IMR-90 (cell line): ENCODE results near the gene FBXO22. TPM values are rescaled to one million over a fixed set of nuclear protein-coding genes. Genes with fewer than 3 reads are reported as not detected.
"Not testable (repeated sequence)": the region's sequence is repeated elsewhere in the genome, so short reads cannot be mapped to it uniquely, and the experiment has no call there.

Experiments used
- ATAC-seq: fragments of 200-7000 bp; cut with Tn5 transposase; 2 replicates; pipeline ENCODE4 v1.9.1; 2020; ENCODE audit warnings: low read depth, mild to moderate bottlenecking, moderate library complexity
- BruUV-seq: library from RNA; stranded (reverse); fragments of 400-500 nt; replicated peaks from 2 replicates; lab custom pipeline; 2021; lab: Mats Ljungman, UMichigan
- CTCF ChIA-PET: fragments of 300-600 bp; formaldehyde crosslinking; extraction: SDS; loops from one replicate; lab custom pipeline; 2021; ENCODE audit warnings: antibody characterized with exemption; lab: Yijun Ruan, JAX
- POLR2A ChIA-PET: fragments of 300-600 bp; sonication (Branson Sonifier 250); formaldehyde crosslinking; loops from one replicate; lab custom pipeline; 2022; ENCODE audit warnings: antibody characterized with exemption; ENCODE audit not compliant: unreplicated experiment; lab: Charles Lee
- DNase-seq: peaks from one replicate; pipeline ENCODE4 v3.0.0; 2013
- H2AFZ ChIP-seq: replicated peaks from 2 replicates; pipeline ENCODE3; 2013; ENCODE audit warnings: low read length, mild to moderate bottlenecking; ENCODE audit not compliant: poor library complexity
- H2AK5ac ChIP-seq: 2 replicates; pipeline ENCODE4 v1.6.1; 2013; ENCODE audit warnings: low read depth, low read length, inconsistent platforms
- H2AK9ac ChIP-seq: replicated peaks from 2 replicates; pipeline ENCODE3; 2013; ENCODE audit warnings: mild to moderate bottlenecking, low read depth, low read length, moderate library complexity; ENCODE audit not compliant: poor library complexity
- H2BK120ac ChIP-seq: 2 replicates; pipeline ENCODE4 v1.6.1; 2013; ENCODE audit warnings: low read depth, low read length, inconsistent platforms
- H2BK15ac ChIP-seq: 3 replicates; pipeline ENCODE4 v1.6.1; 2013; ENCODE audit warnings: low read depth, low read length, inconsistent platforms
- H2BK20ac ChIP-seq: 2 replicates; pipeline ENCODE4 v1.6.1; 2013; ENCODE audit warnings: low read depth, mild to moderate bottlenecking, inconsistent platforms, low read length, moderate library complexity
- H2BK5ac ChIP-seq: 2 replicates; pipeline ENCODE4 v1.6.1; 2013; ENCODE audit warnings: mild to moderate bottlenecking, low read depth, low read length, inconsistent platforms; ENCODE audit not compliant: poor library complexity, severe bottlenecking
- H3K14ac ChIP-seq: replicated peaks from 2 replicates; pipeline ENCODE4 v1.6.1; 2013; ENCODE audit warnings: low read depth, low read length, inconsistent platforms
- H3K18ac ChIP-seq: 2 replicates; pipeline ENCODE4 v1.6.1; 2013; ENCODE audit warnings: low read depth, low read length, control low read depth
- H3K23ac ChIP-seq: 2 replicates; pipeline ENCODE4 v1.6.1; 2013; ENCODE audit warnings: low read depth, low read length, inconsistent platforms
- H3K27ac ChIP-seq: 2 replicates; pipeline ENCODE4 v1.5.1; 2013; ENCODE audit warnings: mild to moderate bottlenecking, control low read depth, low read length; ENCODE audit not compliant: insufficient read depth
- H3K27me3 ChIP-seq: 2 replicates; pipeline ENCODE4 v1.6.1; 2013; ENCODE audit warnings: low read length; ENCODE audit not compliant: control insufficient read depth, insufficient read depth
- H3K36me3 ChIP-seq: 2 replicates; pipeline ENCODE4 v1.6.1; 2013; ENCODE audit warnings: low read length, mixed read lengths; ENCODE audit not compliant: control insufficient read depth, insufficient read depth
- H3K4ac ChIP-seq: 2 replicates; pipeline ENCODE4 v1.6.1; 2013; ENCODE audit warnings: low read depth, low read length, inconsistent platforms
- H3K4me1 ChIP-seq: 2 replicates; pipeline ENCODE4 v1.6.1; 2013; ENCODE audit warnings: low read length, mixed read lengths; ENCODE audit not compliant: control insufficient read depth, insufficient read depth
- H3K4me2 ChIP-seq: 2 replicates; pipeline ENCODE4 v1.6.1; 2013; ENCODE audit warnings: low read depth, mild to moderate bottlenecking, control low read depth, low read length, moderate library complexity
- H3K4me3 ChIP-seq: 2 replicates; pipeline ENCODE4 v1.5.1; 2013; ENCODE audit warnings: low read depth, mild to moderate bottlenecking, control low read depth, low read length, moderate library complexity; ENCODE audit not compliant: insufficient read depth
- H3K56ac ChIP-seq: 2 replicates; pipeline ENCODE4 v1.6.1; 2013; ENCODE audit warnings: low read length, inconsistent platforms; ENCODE audit not compliant: insufficient read depth; ENCODE audit errors: extremely low read depth
- H3K79me1 ChIP-seq, 2 experiments: 2 replicates each; pipeline ENCODE4 v1.6.1; 2013; ENCODE audit warnings: low read length in 2 of 2, inconsistent platforms in 1 of 2, low read depth in 1 of 2
- H3K9ac ChIP-seq: 2 replicates; pipeline ENCODE4 v1.6.1; 2013; ENCODE audit warnings: low read depth, low read length, control low read depth
- H3K9me1 ChIP-seq: 2 replicates; pipeline ENCODE4 v1.6.1; 2013; ENCODE audit warnings: low read length, inconsistent platforms; ENCODE audit not compliant: insufficient read depth
- H3K9me3 ChIP-seq: 2 replicates; pipeline ENCODE4 v1.6.1; 2013; ENCODE audit warnings: low read length; ENCODE audit not compliant: control insufficient read depth, insufficient read depth
- H4K20me1 ChIP-seq: 2 replicates; pipeline ENCODE4 v1.6.1; 2013; ENCODE audit warnings: low read length, inconsistent platforms; ENCODE audit not compliant: insufficient read depth
- H4K5ac ChIP-seq: 2 replicates; pipeline ENCODE4 v1.6.1; 2013; ENCODE audit warnings: mild to moderate bottlenecking, low read depth, low read length, control low read depth
- H4K8ac ChIP-seq, 2 experiments: 2 replicates each; pipeline ENCODE4 v1.6.1; 2013; ENCODE audit warnings: low read depth in 2 of 2, low read length in 2 of 2, control low read depth in 1 of 2, inconsistent platforms in 1 of 2
- H4K91ac ChIP-seq: 2 replicates; pipeline ENCODE4 v1.6.1; 2013; ENCODE audit warnings: low read depth, low read length, inconsistent platforms; ENCODE audit not compliant: insufficient read depth
- CEBPB ChIP-seq: IDR thresholded peaks from 2 replicates; pipeline ENCODE4 v1.6.1; 2012; ENCODE audit warnings: low read depth, low read length, improper control_type of control experiment
- MAZ ChIP-seq: IDR thresholded peaks from 2 replicates; pipeline ENCODE4 v1.6.1; 2012; ENCODE audit warnings: low read depth, mild to moderate bottlenecking, low read length, improper control_type of control experiment, moderate library complexity, borderline replicate concordance
- WGBS, 2 experiments: methylation state at CpG; one replicate each; pipeline versions ENCODE4 v1.1.5 to v1.1.7; 2013; ENCODE audit warnings: missing lambda C conversion rate in 2 of 2; ENCODE audit not compliant: insufficient read length in 1 of 2; ENCODE audit errors: extremely low coverage in 2 of 2; 5-methylcytosine and 5-hydroxymethylcytosine counted together
- dilution Hi-C: fragments of 300-500 bp; cut with HindIII; formaldehyde crosslinking; loops from one replicate; pipeline ENCODE4 v1.14.3; 2018; ENCODE audit warnings: low sequenced_read_pairs; ENCODE audit not compliant: unreplicated experiment
- in situ Hi-C: fragments of 300-500 bp; cut with MboI; formaldehyde crosslinking; loops from 3 replicates; pipeline ENCODE4 v1.14.3; 2019; ENCODE audit warnings: low sequenced_read_pairs, inconsistent platforms, mixed read lengths
- intact Hi-C: fragments of 100-400 bp; cut with micrococcal nuclease; formaldehyde crosslinking; loops from 2 replicates; pipeline ENCODE4 v1.10.0; 2022
- polyA plus RNA-seq, 3 experiments: library from polyadenylated mRNA; depleted of rRNA; stranded (reverse); fragments of >200 nt; gene quantifications; 2 replicates each; pipeline ENCODE4 v1.2.3, GENCODE V29; 2012; ENCODE audit warnings: low replicate concordance in 1 of 3
- total RNA-seq: library from RNA; depleted of rRNA; stranded (reverse); fragments of >200 nt; gene quantifications from 2 replicates; pipeline ENCODE4 v1.2.3, GENCODE V29; 2012

Gene FBXO22
- total and polyA plus RNA-seq, 2 of the 4 experiments (the other 2 are of a cell fraction): 22.4 to 45.2 TPM

DNA sequence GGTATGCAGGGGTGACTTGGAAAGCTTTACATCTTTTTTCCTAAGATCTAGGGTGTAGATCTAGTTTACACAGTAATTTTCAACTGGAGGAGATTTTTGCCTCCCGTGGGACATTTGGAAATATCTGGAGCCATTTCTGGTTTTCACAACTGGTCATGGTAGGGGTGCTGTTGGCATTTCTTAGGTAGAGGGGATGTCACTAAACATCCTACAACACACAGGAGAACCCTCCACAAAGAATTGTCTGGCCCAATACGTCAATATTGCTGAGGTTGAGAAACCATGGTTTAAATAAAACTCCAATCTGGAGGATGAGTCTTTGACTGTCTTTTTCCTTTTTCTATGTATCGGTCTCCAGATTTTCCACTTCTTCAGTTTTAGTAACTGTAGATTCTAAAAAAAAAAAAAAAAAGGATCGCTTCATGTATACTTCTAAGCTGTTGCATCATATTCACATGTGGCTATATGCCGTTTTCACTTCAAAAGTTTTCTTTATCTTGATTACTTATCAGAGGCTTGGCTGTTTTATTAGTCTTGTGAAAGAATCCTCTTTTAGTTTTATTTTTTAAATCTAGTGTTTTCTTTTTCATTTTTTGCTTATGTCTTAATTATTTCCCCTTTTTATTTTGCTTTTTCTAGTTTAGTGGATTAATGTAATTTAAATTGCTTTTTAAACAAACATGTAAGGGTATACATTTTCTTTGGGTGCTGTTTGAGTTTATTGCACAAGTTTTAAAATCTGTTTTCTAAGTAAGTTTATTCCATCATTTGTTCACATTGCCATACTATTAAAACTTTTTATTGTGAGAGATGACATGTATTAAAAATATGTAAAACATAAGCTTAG, 39.2 kb upstream of the FBXO22 start:
- WGBS, 2 experiments: no CpG with 5 or more reads among the region's 5 CpGs
- H3K9ac ChIP-seq: no peak overlapping the region
- H2AFZ ChIP-seq: no peak overlapping the region
- peaks cover 4% of the 10 kb centered on the region; the same call in 1 of the 2 replicates for H3K9me1 ChIP-seq
- no peaks in the 10 kb centered on the region for H3K27me3 ChIP-seq
- H3K14ac ChIP-seq: peak overlapping the region; percentile 78; the same call in 1 of the 2 replicates
- intact Hi-C loops (no loop called here), dilution Hi-C loops (no loop called here), in situ Hi-C loops (no loop called here)
- no peak overlapping the region; the same call in 1 of the 2 replicates for H3K27ac ChIP-seq
- peak overlapping the region; percentile 39; the same call in 1 of the 2 replicates for H3K23ac ChIP-seq
- no peak overlapping the region for H3K4me3 ChIP-seq
- no peaks in the 10 kb centered on the region for H3K9me3 ChIP-seq
- H2BK120ac ChIP-seq: no peak overlapping the region
- H3K18ac ChIP-seq: no peak overlapping the region; the same call in 1 of the 2 replicates
- H3K79me1 ChIP-seq: peaks cover 32 to 67% of the 10 kb centered on the region in 2 experiments
- CTCF ChIA-PET: interaction anchor here (0.6 to 1.0 kb wide), 2 partner anchors 12 to 38 kb away, joined by 4 read pairs; no protein-coding TSS in a partner anchor
- peak overlapping the region in 1 of 2 experiments; percentile 37; a peak in 2 of 4 replicates for H4K8ac ChIP-seq
- no peak overlapping the region for H3K56ac ChIP-seq
- no peak overlapping the region for H2BK5ac ChIP-seq
- peaks cover 9% of the 10 kb centered on the region for H3K4me1 ChIP-seq
- TF ChIP-seq MAZ: no peak
- TF ChIP-seq CEBPB: peak; percentile 81
- peak; percentile 17 for DNase-seq
- no peak overlapping the region for H2AK5ac ChIP-seq
- no TSS peak for BruUV-seq
- H3K4me2 ChIP-seq: peak overlapping the region; percentile 44
- peak overlapping the region; percentile 54 for H4K5ac ChIP-seq
- ATAC-seq: no peak
- POLR2A ChIA-PET: no interaction called here
- no peak overlapping the region for H3K4ac ChIP-seq
- H2BK15ac ChIP-seq: no peak overlapping the region
- H2AK9ac ChIP-seq: no peak overlapping the region
- H4K20me1 ChIP-seq: peaks cover 14% of the 10 kb centered on the region; the same call in 1 of the 2 replicates
- H3K36me3 ChIP-seq: peaks cover 13% of the 10 kb centered on the region
- no peak overlapping the region for H2BK20ac ChIP-seq
- no peak overlapping the region for H4K91ac ChIP-seq

DNA sequence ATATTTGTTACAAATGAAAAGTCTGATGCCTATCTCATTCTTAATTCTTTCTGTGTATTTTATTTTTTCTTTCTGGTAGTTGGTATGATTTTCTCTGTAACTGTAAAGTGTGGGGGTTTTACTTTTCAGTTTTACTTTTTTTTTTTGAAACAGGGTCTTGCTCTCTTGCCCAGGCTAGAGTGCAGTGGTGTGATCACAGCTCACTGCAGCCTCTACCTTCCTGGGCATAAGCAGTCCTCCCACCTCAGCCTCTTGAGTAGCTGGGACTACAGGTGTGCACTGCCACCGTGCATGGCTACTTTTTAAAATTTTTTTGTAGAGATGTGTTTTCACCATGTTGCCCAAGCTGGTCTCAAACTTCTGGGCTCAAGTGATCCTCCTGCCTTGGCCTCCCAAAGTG, 37.6 kb upstream of the FBXO22 start:
- H3K18ac ChIP-seq, H2BK5ac ChIP-seq, H3K27me3 ChIP-seq, H2AFZ ChIP-seq, H2BK20ac ChIP-seq, H2BK15ac ChIP-seq, H4K5ac ChIP-seq, H3K9me1 ChIP-seq, H2BK120ac ChIP-seq, H3K27ac ChIP-seq, H3K9me3 ChIP-seq, H2AK9ac ChIP-seq, H3K4ac ChIP-seq, H3K4me3 ChIP-seq, POLR2A ChIA-PET, in situ Hi-C loops, H4K91ac ChIP-seq, BruUV-seq, H3K14ac ChIP-seq, ATAC-seq, H3K4me1 ChIP-seq, DNase-seq, H3K4me2 ChIP-seq, H4K8ac ChIP-seq, H2AK5ac ChIP-seq, H3K9ac ChIP-seq, H3K23ac ChIP-seq, H4K20me1 ChIP-seq, dilution Hi-C loops, H3K56ac ChIP-seq, intact Hi-C loops: not testable (repeated sequence)
- Histone ChIP-seq H3K79me1 (peaks cover 33 to 66% of the 10 kb centered on the region in 2 experiments), H3K36me3 (peaks cover 16% of the 10 kb centered on the region)
- CTCF ChIA-PET: interaction anchor here (0.6 kb wide), 1 partner anchor 10 kb away, joined by 4 read pairs; no protein-coding TSS in a partner anchor
- WGBS, 2 experiments: no CpG with 5 or more reads among the region's 1 CpG
